Kasumi-1 (cell line): ENCODE results near the gene ZNF133.

ENCODE experiments used
- DNase-seq, 2 experiments: peaks; one replicate each; lab custom pipeline; 2025; lab: John Stamatoyannopoulos, UW

ZNF133 gene

DNA sequence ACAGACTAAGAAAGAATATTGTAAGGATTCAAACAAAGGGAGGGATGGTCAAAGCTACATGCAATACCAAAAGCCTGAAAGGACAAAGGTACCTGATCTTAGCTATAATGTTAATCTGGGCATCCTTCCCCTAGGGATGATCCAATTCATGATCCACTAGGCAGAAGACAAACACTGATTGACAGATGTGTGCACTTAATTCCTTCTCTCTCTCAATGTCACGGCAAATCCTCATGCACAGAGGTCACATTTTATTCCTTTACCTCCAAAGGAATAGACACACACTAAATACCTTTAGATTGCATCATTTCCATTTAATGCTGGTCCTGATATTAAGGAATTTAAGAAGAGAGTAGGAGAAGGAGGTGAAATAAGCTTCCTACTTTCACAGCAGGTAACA, 73.4 kb downstream of the ZNF133 start:
- no peak for DNase-seq

DNA sequence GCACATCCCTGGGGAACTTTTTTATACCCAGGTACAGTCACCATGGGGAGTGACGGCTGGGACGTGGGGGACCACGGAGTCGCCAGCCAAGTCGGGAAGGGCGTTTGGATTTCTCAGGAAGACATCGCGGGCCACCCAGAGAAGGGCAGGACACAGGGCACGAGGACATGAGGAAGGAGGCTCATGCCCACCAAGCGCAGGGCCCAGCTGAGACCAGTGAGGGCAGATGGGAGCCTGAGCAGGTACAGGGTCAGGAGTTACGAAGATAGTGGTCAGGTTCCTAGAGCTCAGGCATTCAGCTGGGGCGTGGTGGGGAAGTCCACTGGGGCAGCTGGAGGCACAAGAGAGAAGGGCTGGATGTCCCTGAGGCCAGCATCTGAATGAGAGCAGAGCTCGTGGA, 74.6 kb downstream of the ZNF133 start:
- no peak for DNase-seq

DNA sequence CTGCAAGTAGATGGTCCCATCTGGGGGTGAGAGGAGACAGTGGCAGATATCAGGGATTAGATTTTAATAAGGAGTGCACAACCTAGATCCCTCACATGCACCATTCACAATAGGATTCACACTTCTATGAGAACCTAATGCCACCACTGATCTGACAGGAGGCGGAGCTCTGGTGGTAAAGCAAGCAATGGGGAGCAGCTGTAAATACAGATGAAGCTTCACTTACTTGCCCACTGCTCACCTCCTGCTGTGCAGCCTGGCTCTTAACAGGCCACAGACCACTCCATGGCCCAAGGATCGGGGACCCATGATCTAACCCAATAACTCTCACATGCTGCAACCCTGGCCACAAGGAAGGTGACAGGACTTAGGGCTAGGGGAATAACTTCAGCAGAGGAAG, 75.4 kb downstream of the ZNF133 start:
- no peak for DNase-seq

DNA sequence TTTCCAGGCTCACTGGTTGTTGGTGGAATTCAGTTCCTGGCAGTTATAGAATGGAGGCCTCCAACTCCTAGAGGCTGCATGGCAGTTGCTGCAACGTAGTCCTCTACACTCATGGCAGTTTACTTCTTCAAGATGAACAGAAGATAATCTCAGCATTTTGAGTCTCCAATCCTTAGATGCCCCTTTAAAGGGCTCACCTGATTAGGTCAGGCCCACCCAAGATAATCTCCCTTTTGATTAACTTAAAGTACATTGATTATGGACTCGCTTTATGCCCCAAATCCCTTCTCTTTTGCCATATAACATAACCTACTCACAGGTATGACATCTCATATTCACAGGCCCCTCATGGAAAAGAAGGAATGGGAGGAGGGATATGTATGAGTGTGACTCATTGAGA, 76.4 kb downstream of the ZNF133 start:
- no peak for DNase-seq
